Measurements from ENCODE around the gene TMEM106C. TPM values are rescaled to one million over a fixed set of nuclear protein-coding genes. Genes with fewer than 3 reads are reported as not detected.

TMEM106C gene
- total and polyA plus RNA-seq, 2 of the 13 experiments (the other 11 are each of a cell fraction or from before 2014, with no cell fraction given) = 132 to 192 TPM

GRCh38 chr12:48004053-48004941, 40.9 kb downstream of the TMEM106C start, which contains the start of gene COL2A1 (continued):
- TF ChIP-seq, protein P1, sequence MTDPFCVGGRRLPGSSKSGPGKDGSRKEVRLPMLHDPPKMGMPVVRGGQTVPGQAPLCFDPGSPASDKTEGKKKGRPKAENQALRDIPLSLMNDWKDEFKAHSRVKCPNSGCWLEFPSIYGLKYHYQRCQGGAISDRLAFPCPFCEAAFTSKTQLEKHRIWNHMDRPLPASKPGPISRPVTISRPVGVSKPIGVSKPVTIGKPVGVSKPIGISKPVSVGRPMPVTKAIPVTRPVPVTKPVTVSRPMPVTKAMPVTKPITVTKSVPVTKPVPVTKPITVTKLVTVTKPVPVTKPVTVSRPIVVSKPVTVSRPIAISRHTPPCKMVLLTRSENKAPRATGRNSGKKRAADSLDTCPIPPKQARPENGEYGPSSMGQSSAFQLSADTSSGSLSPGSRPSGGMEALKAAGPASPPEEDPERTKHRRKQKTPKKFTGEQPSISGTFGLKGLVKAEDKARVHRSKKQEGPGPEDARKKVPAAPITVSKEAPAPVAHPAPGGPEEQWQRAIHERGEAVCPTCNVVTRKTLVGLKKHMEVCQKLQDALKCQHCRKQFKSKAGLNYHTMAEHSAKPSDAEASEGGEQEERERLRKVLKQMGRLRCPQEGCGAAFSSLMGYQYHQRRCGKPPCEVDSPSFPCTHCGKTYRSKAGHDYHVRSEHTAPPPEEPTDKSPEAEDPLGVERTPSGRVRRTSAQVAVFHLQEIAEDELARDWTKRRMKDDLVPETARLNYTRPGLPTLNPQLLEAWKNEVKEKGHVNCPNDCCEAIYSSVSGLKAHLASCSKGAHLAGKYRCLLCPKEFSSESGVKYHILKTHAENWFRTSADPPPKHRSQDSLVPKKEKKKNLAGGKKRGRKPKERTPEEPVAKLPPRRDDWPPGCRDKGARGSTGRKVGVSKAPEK (CRISPR knock-in tag; IDR thresholded peaks at IDR 0.05; ENCODE audit: borderline replicate concordance) = no peak
- TF ChIP-seq ZSCAN20 (CRISPR knock-in tag; IDR thresholded peaks at IDR 0.05; ENCODE audit: borderline replicate concordance) (no peak), YEATS4 (CRISPR knock-in tag; IDR thresholded peaks at IDR 0.05; ENCODE audit: borderline replicate concordance) (no peak; the same call in 1 of the 2 replicates), FIP1L1 (IDR thresholded peaks at IDR 0.05; ENCODE audit: borderline replicate concordance, insufficient read depth, low read depth, low read length) (no peak), RFX5 (IDR thresholded peaks at IDR 0.05; ENCODE audit: low read depth, low read length) (no peak), ZNF839 (CRISPR knock-in tag; IDR thresholded peaks at IDR 0.05; ENCODE audit: borderline replicate concordance) (no peak), ZBTB4 (CRISPR knock-in tag; IDR thresholded peaks at IDR 0.05; ENCODE audit: borderline replicate concordance) (no peak), KMT2A (CRISPR knock-in tag; IDR thresholded peaks at IDR 0.05) (no peak), ZNF670 (CRISPR knock-in tag; IDR thresholded peaks at IDR 0.05; ENCODE audit: borderline replicate concordance) (no peak), MLLT10 (CRISPR knock-in tag; IDR thresholded peaks at IDR 0.05) (no peak), ZNF224 (CRISPR knock-in tag; IDR thresholded peaks at IDR 0.05) (no peak), STAG1 (CRISPR knock-in tag; IDR thresholded peaks at IDR 0.05) (no peak), ZNF431 (CRISPR knock-in tag; IDR thresholded peaks at IDR 0.05; ENCODE audit: borderline replicate concordance, low read depth) (no peak), ERF (CRISPR knock-in tag; IDR thresholded peaks at IDR 0.05) (no peak; the same call in 1 of the 2 replicates), JDP2 (CRISPR knock-in tag; IDR thresholded peaks at IDR 0.05; ENCODE audit: borderline replicate concordance) (no peak; the same call in 1 of the 2 replicates), ZFP62 (CRISPR knock-in tag; IDR thresholded peaks at IDR 0.05) (no peak), ZNF33A (CRISPR knock-in tag; IDR thresholded peaks at IDR 0.05; ENCODE audit: borderline replicate concordance) (no peak), CREM (IDR thresholded peaks at IDR 0.05) (no peak), CREM (CRISPR knock-in tag; IDR thresholded peaks at IDR 0.05) (no peak), NFE2 (CRISPR knock-in tag; IDR thresholded peaks at IDR 0.05) (no peak), ZNF550 (CRISPR knock-in tag; IDR thresholded peaks at IDR 0.05; ENCODE audit: borderline replicate concordance) (no peak)
- TF ChIP-seq, protein P2, sequence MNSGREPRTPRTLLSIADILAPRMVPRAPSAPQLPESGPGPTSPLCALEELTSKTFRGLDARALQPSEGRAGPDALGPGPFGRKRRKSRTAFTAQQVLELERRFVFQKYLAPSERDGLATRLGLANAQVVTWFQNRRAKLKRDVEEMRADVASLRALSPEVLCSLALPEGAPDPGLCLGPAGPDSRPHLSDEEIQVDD (CRISPR knock-in tag; IDR thresholded peaks at IDR 0.05; ENCODE audit: borderline replicate concordance) = no peak
- TF ChIP-seq, protein P3, sequence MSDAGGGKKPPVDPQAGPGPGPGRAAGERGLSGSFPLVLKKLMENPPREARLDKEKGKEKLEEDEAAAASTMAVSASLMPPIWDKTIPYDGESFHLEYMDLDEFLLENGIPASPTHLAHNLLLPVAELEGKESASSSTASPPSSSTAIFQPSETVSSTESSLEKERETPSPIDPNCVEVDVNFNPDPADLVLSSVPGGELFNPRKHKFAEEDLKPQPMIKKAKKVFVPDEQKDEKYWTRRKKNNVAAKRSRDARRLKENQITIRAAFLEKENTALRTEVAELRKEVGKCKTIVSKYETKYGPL (CRISPR knock-in tag; IDR thresholded peaks at IDR 0.05) = no peak

All from HepG2 (cell line).